ENCODE measurements around the gene CD47.

DNA sequence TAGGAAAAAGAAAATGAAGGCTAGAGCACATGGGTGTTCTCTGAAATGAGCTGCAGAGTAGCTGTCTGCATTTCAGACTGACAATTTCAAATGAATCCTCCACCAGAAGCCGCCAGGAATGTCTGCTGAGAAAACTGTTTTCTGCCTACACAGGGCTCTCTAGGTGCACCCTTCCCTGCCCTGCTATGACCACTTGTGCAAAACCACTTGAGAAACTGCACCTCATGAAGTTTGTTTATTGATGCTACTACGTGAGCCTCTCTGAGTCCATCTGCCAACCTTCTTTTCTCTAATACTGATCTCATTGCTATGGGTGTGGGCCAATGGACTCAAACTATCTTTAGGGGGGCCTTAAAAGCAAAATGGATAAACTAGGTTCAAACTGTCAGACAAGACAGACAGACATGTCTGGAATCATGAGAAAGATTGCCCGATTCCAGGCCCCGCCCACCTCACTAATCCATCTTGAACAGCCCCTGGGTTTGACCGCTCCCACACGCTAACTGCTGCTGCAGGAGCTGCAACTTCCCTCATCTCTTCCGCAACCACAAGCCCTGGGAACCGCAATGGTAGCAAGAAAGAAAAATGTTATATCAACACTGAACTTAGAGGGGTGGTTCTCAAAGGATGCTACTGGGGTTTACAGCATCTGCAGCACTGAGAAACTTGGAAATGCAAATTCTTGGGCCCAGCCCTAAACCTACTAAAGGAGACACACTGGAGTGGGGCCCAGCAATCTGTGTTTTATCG, 9.0 kb upstream of the CD47 start:
- TF ChIP-seq, protein P1, sequence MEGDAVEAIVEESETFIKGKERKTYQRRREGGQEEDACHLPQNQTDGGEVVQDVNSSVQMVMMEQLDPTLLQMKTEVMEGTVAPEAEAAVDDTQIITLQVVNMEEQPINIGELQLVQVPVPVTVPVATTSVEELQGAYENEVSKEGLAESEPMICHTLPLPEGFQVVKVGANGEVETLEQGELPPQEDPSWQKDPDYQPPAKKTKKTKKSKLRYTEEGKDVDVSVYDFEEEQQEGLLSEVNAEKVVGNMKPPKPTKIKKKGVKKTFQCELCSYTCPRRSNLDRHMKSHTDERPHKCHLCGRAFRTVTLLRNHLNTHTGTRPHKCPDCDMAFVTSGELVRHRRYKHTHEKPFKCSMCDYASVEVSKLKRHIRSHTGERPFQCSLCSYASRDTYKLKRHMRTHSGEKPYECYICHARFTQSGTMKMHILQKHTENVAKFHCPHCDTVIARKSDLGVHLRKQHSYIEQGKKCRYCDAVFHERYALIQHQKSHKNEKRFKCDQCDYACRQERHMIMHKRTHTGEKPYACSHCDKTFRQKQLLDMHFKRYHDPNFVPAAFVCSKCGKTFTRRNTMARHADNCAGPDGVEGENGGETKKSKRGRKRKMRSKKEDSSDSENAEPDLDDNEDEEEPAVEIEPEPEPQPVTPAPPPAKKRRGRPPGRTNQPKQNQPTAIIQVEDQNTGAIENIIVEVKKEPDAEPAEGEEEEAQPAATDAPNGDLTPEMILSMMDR (IDR thresholded peaks at IDR 0.05; ENCODE audit: low read depth, low read length), result no peak
- no peak for TF ChIP-seq EZH2phosphoT487 (IDR thresholded peaks at IDR 0.05; ENCODE audit: low read depth)

Data from OCI-LY3 (cell line).